ENCODE results near the gene PTPRCAP. TPM values are rescaled to one million over a fixed set of nuclear protein-coding genes. Genes with fewer than 3 reads are reported as not detected.
A peak's percentile ranks its signal among the peaks of the same experiment; 100 is the strongest.

Gene PTPRCAP
- total and polyA plus RNA-seq, 9 of the 15 experiments (the other 6 are each of a cell fraction or from before 2014, with no cell fraction given) = 0.22 to 2.0 (median 1.1) TPM; not detected in 4

DNA sequence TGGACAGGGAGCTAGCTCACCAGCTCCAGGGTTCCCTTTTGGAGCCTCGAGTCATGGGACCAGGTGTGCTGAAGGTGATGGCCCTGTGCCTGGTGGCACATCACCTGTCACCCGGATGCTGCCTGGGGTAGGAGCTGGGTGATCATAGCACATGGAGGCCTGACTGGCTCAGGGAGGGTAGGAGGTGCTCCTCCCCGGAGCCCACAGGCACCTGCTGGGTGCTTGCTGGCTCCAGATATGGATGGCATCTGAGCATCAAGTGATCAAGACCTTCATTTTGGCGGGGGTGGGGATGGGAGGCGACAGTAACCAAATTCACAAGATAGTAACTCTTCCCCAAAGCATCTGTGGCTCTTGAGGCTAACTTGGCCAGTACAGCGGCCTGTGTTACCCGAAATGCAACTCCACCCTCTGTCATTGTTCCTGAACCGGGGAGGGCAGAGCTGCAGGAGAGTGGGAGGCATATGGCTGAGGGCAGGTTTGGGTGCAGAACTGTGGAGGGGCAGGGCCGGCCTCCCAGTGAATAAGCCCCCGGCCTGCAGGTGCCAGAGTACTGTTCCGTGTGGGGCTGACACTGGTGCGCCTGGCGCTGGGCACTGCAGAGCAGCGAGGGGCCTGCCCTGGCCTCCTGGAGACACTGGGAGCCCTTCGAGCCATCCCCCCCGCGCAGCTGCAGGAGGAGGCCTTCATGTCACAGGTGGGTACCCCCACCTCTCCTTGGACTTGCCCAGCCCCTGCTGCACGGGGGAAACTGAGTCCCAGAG lies 28.9 kb downstream of the PTPRCAP start:
- POLR2A ChIA-PET = interaction anchor here (0.6 to 1.6 kb wide), 6 partner anchors 9 to 120 kb away, joined by 3 to 6 read pairs (median 4); partner anchors contain the start of gene RPS6KB2

More for the DNA sequence above, 28.9 kb downstream of the PTPRCAP start:
- TF ChIP-seq PCBP2 (IDR thresholded peaks at IDR 0.05; ENCODE audit: low read depth, low read length, poor library complexity, severe bottlenecking) (no peak), FOXM1 (IDR thresholded peaks at IDR 0.05; ENCODE audit: low read depth) (no peak), FOXM1 (CRISPR knock-in tag; IDR thresholded peaks at IDR 0.05; ENCODE audit: low read depth) (no peak), ZKSCAN1 (IDR thresholded peaks at IDR 0.05; ENCODE audit: low read depth, low read length) (no peak)
- TF ChIP-seq, protein P1, sequence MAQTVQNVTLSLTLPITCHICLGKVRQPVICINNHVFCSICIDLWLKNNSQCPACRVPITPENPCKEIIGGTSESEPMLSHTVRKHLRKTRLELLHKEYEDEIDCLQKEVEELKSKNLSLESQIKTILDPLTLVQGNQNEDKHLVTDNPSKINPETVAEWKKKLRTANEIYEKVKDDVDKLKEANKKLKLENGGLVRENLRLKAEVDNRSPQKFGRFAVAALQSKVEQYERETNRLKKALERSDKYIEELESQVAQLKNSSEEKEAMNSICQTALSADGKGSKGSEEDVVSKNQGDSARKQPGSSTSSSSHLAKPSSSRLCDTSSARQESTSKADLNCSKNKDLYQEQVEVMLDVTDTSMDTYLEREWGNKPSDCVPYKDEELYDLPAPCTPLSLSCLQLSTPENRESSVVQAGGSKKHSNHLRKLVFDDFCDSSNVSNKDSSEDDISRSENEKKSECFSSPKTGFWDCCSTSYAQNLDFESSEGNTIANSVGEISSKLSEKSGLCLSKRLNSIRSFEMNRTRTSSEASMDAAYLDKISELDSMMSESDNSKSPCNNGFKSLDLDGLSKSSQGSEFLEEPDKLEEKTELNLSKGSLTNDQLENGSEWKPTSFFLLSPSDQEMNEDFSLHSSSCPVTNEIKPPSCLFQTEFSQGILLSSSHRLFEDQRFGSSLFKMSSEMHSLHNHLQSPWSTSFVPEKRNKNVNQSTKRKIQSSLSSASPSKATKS (CRISPR knock-in tag; IDR thresholded peaks at IDR 0.05) = no peak
- Histone ChIP-seq H3K79me2 (ENCODE audit: control insufficient read depth, insufficient read depth, low read length) (no peaks in the 10 kb centered on the region), H3K4me1 (replicated peaks in 1 of 2; ENCODE audit: control insufficient read depth in 2 of 2, insufficient read depth in 2 of 2, low read length in 2 of 2) (peaks cover 21 to 78% of the 10 kb centered on the region in 2 experiments), H3K9me1 (ENCODE audit: control insufficient read depth, insufficient read depth, low read length) (no peaks in the 10 kb centered on the region), H2AFZ (ENCODE audit: low read depth, low read length) (no peak overlapping the region), H3K27me3 (ENCODE audit: control insufficient read depth in 2 of 2, insufficient read depth in 2 of 2, low read length in 2 of 2) (no peaks in the 10 kb centered on the region), H3K9ac (ENCODE audit: insufficient read depth in 1 of 2, low read depth in 2 of 2, low read length in 2 of 2) (peak overlapping the region in 1 of 2 experiments; percentile 68; a peak in 2 of 4 replicates), H3K27ac (ENCODE audit: extremely low read depth, low read depth, low read length) (no peak overlapping the region), H3K4me3 (no peak overlapping the region), H4K20me1 (replicated peaks; ENCODE audit: control insufficient read depth, insufficient read depth, low read length) (no peaks in the 10 kb centered on the region; the same call in 1 of the 2 replicates), H3K4me2 (ENCODE audit: insufficient read depth, low read length) (no peak overlapping the region), H3K9me3 (replicated peaks; ENCODE audit: control insufficient read depth, insufficient read depth, low read depth, low read length) (no peaks in the 10 kb centered on the region), H3K36me3 (ENCODE audit: control insufficient read depth, insufficient read depth, low read length) (no peaks in the 10 kb centered on the region)
- DNase-seq (ENCODE audit: extremely low read depth in 1 of 4, low spot score in 3 of 4) (no peak), ATAC-seq (no peak), FAIRE-seq (no peak)
- intact Hi-C loops (cut with micrococcal nuclease) (no loop called here), in situ Hi-C loops (cut with MboI) (no loop called here)
- CTCF ChIA-PET (ENCODE audit: low intra/inter-chr PET ratio) = no interaction called here
- WGBS (ENCODE audit: insufficient coverage, low coverage, missing lambda C conversion rate) = 38% methylated on average over 18 of the region's 18 CpGs
- BruUV-seq (replicated peaks) = no TSS peak
